ENCODE data around the gene GPR39.

GPR39 gene

DNA sequence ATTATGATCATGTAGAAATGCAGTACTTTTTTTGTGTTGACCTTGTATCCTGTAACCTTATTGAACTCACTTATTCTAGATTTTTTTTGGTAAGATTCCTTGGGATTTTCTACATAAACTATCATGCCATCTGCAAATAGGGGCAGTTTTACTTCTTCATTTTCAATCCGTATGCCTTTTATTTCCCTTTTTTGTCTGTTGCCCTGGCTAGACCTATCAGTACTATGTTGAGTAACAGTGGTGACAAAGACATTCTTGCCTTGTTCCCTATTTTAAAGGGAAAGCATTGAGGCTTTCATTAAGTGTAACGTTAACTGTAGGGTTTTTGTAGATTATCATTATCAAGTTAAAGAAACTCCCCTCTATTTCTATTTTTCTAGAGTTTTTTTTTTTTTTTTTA, 161.1 kb downstream of the GPR39 start:
- Histone ChIP-seq H3K27me3 (ENCODE audit: insufficient read depth, low read length) (no peaks in the 10 kb centered on the region), H3K4me3 (ENCODE audit: low read depth, low read length) (no peak overlapping the region), H3K36me3 (ENCODE audit: control insufficient read depth in 1 of 2, insufficient read depth in 2 of 2, low read length in 2 of 2) (no peaks in the 10 kb centered on the region), H3K14ac (ENCODE audit: low read length) (no peak overlapping the region), H3K18ac (ENCODE audit: low read length) (no peak overlapping the region), H3K79me2 (ENCODE audit: control insufficient read depth, insufficient read depth, low read length, poor library complexity) (no peaks in the 10 kb centered on the region), H3K9ac (ENCODE audit: low read length) (no peak overlapping the region), H3K4ac (ENCODE audit: low read depth, low read length) (no peak overlapping the region), H2BK120ac (ENCODE audit: insufficient read depth, low read length, poor library complexity) (no peak overlapping the region), H3K23ac (ENCODE audit: low read length) (no peak overlapping the region), H3K4me2 (ENCODE audit: low read length) (no peak overlapping the region), H4K91ac (ENCODE audit: low read depth, low read length) (no peak overlapping the region), H2BK5ac (ENCODE audit: low read depth, low read length, poor library complexity) (no peak overlapping the region), H4K12ac (ENCODE audit: low read depth, low read length) (no peak overlapping the region), H2AK5ac (ENCODE audit: low read length) (no peak overlapping the region), H4K8ac (ENCODE audit: low read depth, low read length) (no peak overlapping the region), H3K4me1 (ENCODE audit: control insufficient read depth in 1 of 2, insufficient read depth in 2 of 2, low read length in 2 of 2) (no peaks in the 10 kb centered on the region), H3K9me3 (ENCODE audit: insufficient read depth, low read depth, low read length) (no peaks in the 10 kb centered on the region), H3K79me1 (ENCODE audit: low read length) (no peaks in the 10 kb centered on the region), H2BK12ac (ENCODE audit: low read length) (no peak overlapping the region), H2AFZ (ENCODE audit: insufficient read depth, low read length, poor library complexity) (no peak overlapping the region), H3K27ac (ENCODE audit: low read depth, low read length) (no peak overlapping the region)
- peak in 1 of 2 donors; percentile 21 for DNase-seq
- WGBS (ENCODE audit: extremely low coverage, insufficient coverage, insufficient read length), result no CpG with 5 or more reads among the region's 2 CpGs

DNA sequence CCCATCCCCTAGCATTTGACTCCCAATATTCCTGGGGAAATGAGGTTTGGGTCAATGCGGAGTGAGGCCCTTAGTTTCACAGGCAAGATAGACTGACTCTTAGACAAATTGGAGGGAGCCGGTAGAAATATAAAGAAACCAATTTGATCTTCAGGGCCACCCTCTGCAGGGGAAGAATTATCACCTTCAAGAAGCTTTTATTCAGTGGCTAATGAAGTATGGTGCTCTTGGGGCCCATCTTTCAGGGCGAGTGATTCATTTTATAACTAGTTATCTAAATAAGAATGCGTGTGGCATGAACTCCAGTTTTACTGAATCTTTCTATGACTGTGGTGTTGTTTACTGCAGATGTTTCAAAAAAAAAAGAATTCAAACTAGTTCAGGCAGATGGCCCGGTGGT, 165.0 kb downstream of the GPR39 start:
- no peaks in the 10 kb centered on the region for H3K79me2 ChIP-seq (ENCODE audit: control insufficient read depth, insufficient read depth, low read length, poor library complexity)
- no peak overlapping the region for H3K23ac ChIP-seq (ENCODE audit: low read length)
- WGBS (ENCODE audit: extremely low coverage, insufficient coverage, insufficient read length), result no CpG with 5 or more reads among the region's 5 CpGs
- H2BK120ac ChIP-seq (ENCODE audit: insufficient read depth, low read length, poor library complexity), result no peak overlapping the region
- H3K14ac ChIP-seq (ENCODE audit: low read length), result no peak overlapping the region
- no peaks in the 10 kb centered on the region for H3K36me3 ChIP-seq (ENCODE audit: control insufficient read depth in 1 of 2, insufficient read depth in 2 of 2, low read length in 2 of 2)
- no peak overlapping the region for H3K27ac ChIP-seq (ENCODE audit: low read depth, low read length)
- no peak overlapping the region for H4K8ac ChIP-seq (ENCODE audit: low read depth, low read length)
- H4K91ac ChIP-seq (ENCODE audit: low read depth, low read length), result no peak overlapping the region
- H3K9me3 ChIP-seq (ENCODE audit: insufficient read depth, low read depth, low read length), result no peaks in the 10 kb centered on the region
- H3K4me2 ChIP-seq (ENCODE audit: low read length), result no peak overlapping the region
- no peak overlapping the region for H2AK5ac ChIP-seq (ENCODE audit: low read length)
- H3K79me1 ChIP-seq (ENCODE audit: low read length), result no peaks in the 10 kb centered on the region
- no peak overlapping the region for H3K18ac ChIP-seq (ENCODE audit: low read length)
- no peak for DNase-seq
- H3K4ac ChIP-seq (ENCODE audit: low read depth, low read length), result no peak overlapping the region
- H3K4me3 ChIP-seq (ENCODE audit: low read depth, low read length), result no peak overlapping the region
- H2AFZ ChIP-seq (ENCODE audit: insufficient read depth, low read length, poor library complexity), result no peak overlapping the region
- no peaks in the 10 kb centered on the region for H3K27me3 ChIP-seq (ENCODE audit: insufficient read depth, low read length)
- no peak overlapping the region for H4K12ac ChIP-seq (ENCODE audit: low read depth, low read length)
- no peaks in the 10 kb centered on the region for H3K4me1 ChIP-seq (ENCODE audit: control insufficient read depth in 1 of 2, insufficient read depth in 2 of 2, low read length in 2 of 2)
- no peak overlapping the region for H2BK5ac ChIP-seq (ENCODE audit: low read depth, low read length, poor library complexity)
- H3K9ac ChIP-seq (ENCODE audit: low read length), result no peak overlapping the region
- no peak overlapping the region for H2BK12ac ChIP-seq (ENCODE audit: low read length)

DNA sequence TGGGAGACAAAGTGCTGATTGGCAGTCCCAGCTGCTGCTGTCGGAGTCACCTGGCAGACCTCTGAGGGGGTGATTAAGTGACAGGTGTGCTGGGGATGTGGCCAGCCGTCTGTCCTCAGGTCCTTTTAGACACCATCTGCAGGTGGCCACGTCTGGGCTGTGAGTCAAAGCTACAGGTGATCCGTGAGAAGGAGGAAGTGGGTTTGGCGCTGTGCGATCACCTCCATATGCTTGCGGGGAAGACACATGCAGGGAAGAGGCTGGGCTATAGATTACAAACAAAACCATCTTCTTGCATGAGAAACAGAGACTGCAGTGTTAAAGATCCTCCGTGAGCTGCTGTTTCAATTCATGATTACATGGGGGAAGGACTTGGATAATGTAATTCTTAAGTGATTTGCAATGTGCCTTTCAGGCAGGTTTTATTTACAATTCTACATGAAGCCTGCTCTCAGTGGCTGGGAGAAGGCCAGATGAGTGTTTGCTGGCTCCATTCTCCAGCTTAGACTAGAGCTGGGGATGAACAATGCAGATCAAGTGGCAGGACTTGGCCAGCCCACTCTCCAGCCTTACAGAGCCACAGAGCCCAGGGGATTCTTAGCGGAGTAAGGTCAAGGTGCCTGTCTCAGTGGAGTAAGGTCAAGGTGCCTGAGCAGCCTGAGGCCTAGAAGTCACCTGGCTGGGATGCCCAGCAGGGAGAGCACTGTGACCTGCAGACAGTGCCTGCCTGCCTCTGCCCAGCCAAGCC, 165.6 kb downstream of the GPR39 start:
- no peaks in the 10 kb centered on the region for H3K27me3 ChIP-seq (ENCODE audit: insufficient read depth, low read length)
- no peaks in the 10 kb centered on the region for H3K79me1 ChIP-seq (ENCODE audit: low read length)
- no peak overlapping the region for H4K12ac ChIP-seq (ENCODE audit: low read depth, low read length)
- H3K79me2 ChIP-seq (ENCODE audit: control insufficient read depth, insufficient read depth, low read length, poor library complexity), result no peaks in the 10 kb centered on the region
- no peak overlapping the region for H3K4me2 ChIP-seq (ENCODE audit: low read length)
- no peak overlapping the region for H3K9ac ChIP-seq (ENCODE audit: low read length)
- no peak overlapping the region for H3K14ac ChIP-seq (ENCODE audit: low read length)
- H3K4ac ChIP-seq (ENCODE audit: low read depth, low read length), result no peak overlapping the region
- H3K4me1 ChIP-seq (ENCODE audit: control insufficient read depth in 1 of 2, insufficient read depth in 2 of 2, low read length in 2 of 2), result no peaks in the 10 kb centered on the region
- peak overlapping the region; percentile 13 for H3K4me3 ChIP-seq (ENCODE audit: low read depth, low read length)
- no peak overlapping the region for H4K91ac ChIP-seq (ENCODE audit: low read depth, low read length)
- H2AK5ac ChIP-seq (ENCODE audit: low read length), result no peak overlapping the region
- H3K27ac ChIP-seq (ENCODE audit: low read depth, low read length), result no peak overlapping the region
- DNase-seq, result peak; percentile 31 to 60
- no peaks in the 10 kb centered on the region for H3K9me3 ChIP-seq (ENCODE audit: insufficient read depth, low read depth, low read length)
- no peak overlapping the region for H2BK120ac ChIP-seq (ENCODE audit: insufficient read depth, low read length, poor library complexity)
- no peak overlapping the region for H3K18ac ChIP-seq (ENCODE audit: low read length)
- H2AFZ ChIP-seq (ENCODE audit: insufficient read depth, low read length, poor library complexity), result no peak overlapping the region
- no peak overlapping the region for H4K8ac ChIP-seq (ENCODE audit: low read depth, low read length)
- no peak overlapping the region for H2BK12ac ChIP-seq (ENCODE audit: low read length)
- no peaks in the 10 kb centered on the region for H3K36me3 ChIP-seq (ENCODE audit: control insufficient read depth in 1 of 2, insufficient read depth in 2 of 2, low read length in 2 of 2)
- no peak overlapping the region for H2BK5ac ChIP-seq (ENCODE audit: low read depth, low read length, poor library complexity)
- WGBS (ENCODE audit: extremely low coverage, insufficient coverage, insufficient read length), result no CpG with 5 or more reads among the region's 9 CpGs
- no peak overlapping the region for H3K23ac ChIP-seq (ENCODE audit: low read length)

DNA sequence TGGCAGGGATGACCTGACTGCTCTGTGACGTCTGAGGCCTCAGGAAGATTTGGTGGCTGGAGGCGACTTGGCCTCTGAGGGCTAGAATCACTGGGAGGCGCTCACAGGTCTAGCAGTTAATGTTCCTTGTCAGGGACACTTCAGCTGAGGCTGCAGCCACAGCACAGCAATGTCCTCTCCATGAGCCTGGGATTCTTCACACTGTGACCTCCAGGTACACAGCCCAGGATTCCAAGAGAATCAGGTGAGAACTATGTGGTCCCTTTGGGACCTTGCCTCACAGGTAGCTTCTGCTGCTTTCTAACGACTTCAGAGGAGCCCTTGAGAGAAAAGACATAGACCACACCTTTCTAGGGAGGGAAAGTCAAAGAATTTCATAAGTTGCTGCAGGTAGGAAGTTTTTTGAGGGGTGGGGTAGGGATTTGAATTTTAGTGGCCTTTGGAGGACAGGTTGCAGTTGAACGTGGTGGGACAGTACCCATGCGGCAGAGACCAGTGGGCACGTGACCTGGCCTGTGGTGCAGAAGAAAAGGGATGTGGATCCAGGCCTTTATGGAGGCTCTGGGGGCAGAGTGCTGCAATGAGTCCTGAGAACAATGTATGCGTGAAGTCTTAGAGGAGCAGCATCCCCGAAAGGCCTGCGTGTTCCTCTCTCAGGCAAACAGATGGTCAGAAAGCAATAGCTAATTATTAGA, 167.2 kb downstream of the GPR39 start:
- H3K4me2 ChIP-seq (ENCODE audit: low read length), result no peak overlapping the region

More for the DNA sequence above, 167.2 kb downstream of the GPR39 start:
- WGBS (ENCODE audit: extremely low coverage, insufficient coverage, insufficient read length), result no CpG with 5 or more reads among the region's 10 CpGs
- Histone ChIP-seq H3K4ac (ENCODE audit: low read depth, low read length) (no peak overlapping the region), H2BK12ac (ENCODE audit: low read length) (no peak overlapping the region), H2AK5ac (ENCODE audit: low read length) (no peak overlapping the region), H2AFZ (ENCODE audit: insufficient read depth, low read length, poor library complexity) (no peak overlapping the region), H3K14ac (ENCODE audit: low read length) (no peak overlapping the region), H4K12ac (ENCODE audit: low read depth, low read length) (no peak overlapping the region), H3K9ac (ENCODE audit: low read length) (no peak overlapping the region), H3K79me1 (ENCODE audit: low read length) (no peaks in the 10 kb centered on the region), H3K4me3 (ENCODE audit: low read depth, low read length) (no peak overlapping the region), H2BK5ac (ENCODE audit: low read depth, low read length, poor library complexity) (no peak overlapping the region), H3K36me3 (ENCODE audit: control insufficient read depth in 1 of 2, insufficient read depth in 2 of 2, low read length in 2 of 2) (no peaks in the 10 kb centered on the region), H3K79me2 (ENCODE audit: control insufficient read depth, insufficient read depth, low read length, poor library complexity) (no peaks in the 10 kb centered on the region), H3K9me3 (ENCODE audit: insufficient read depth, low read depth, low read length) (no peaks in the 10 kb centered on the region), H3K23ac (ENCODE audit: low read length) (no peak overlapping the region), H3K27me3 (ENCODE audit: insufficient read depth, low read length) (no peaks in the 10 kb centered on the region), H3K27ac (ENCODE audit: low read depth, low read length) (no peak overlapping the region), H4K91ac (ENCODE audit: low read depth, low read length) (no peak overlapping the region), H3K4me1 (ENCODE audit: control insufficient read depth in 1 of 2, insufficient read depth in 2 of 2, low read length in 2 of 2) (no peaks in the 10 kb centered on the region), H3K18ac (ENCODE audit: low read length) (no peak overlapping the region), H2BK120ac (ENCODE audit: insufficient read depth, low read length, poor library complexity) (no peak overlapping the region), H4K8ac (ENCODE audit: low read depth, low read length) (no peak overlapping the region)
- DNase-seq, result no peak

Measured in trophoblast cell (in vitro differentiated cells and primary cell).